Measurements from ENCODE around the gene LRP6.

The LRP6 gene

GRCh38 chr12:12107678-12108077 lies 159.2 kb downstream of the LRP6 start:
- no peak for DNase-seq

GRCh38 chr12:12099102-12099501 lies 167.7 kb downstream of the LRP6 start:
- no peak for DNase-seq

- DNase-seq, result no peak
These were observed 168.2 kb downstream of the LRP6 start for GRCh38 chr12:12098691-12099015.

GRCh38 chr12:12097891-12098690 lies 168.8 kb downstream of the LRP6 start:
- no peak for DNase-seq

GRCh38 chr12:12095021-12095420 lies 171.8 kb downstream of the LRP6 start:
- no peak for DNase-seq

GRCh38 chr12:12094481-12094880 lies 172.4 kb downstream of the LRP6 start:
- DNase-seq, result no peak

- DNase-seq, result no peak
These were observed 174.7 kb downstream of the LRP6 start for GRCh38 chr12:12091977-12092663.

- DNase-seq, result no peak
These were observed 175.8 kb downstream of the LRP6 start for GRCh38 chr12:12091071-12091470.

GRCh38 chr12:12088761-12089160 lies 178.1 kb downstream of the LRP6 start:
- no peak for DNase-seq

- DNase-seq, result no peak
These were observed 178.7 kb downstream of the LRP6 start for GRCh38 chr12:12088147-12088546.

- no peak for DNase-seq
These were observed 179.2 kb downstream of the LRP6 start for GRCh38 chr12:12087693-12088034.

- no peak for DNase-seq
These were observed 179.7 kb downstream of the LRP6 start for GRCh38 chr12:12086973-12087692.

GRCh38 chr12:12086362-12086761 lies 180.5 kb downstream of the LRP6 start:
- DNase-seq, result no peak

- no peak for DNase-seq
These were observed 183.2 kb downstream of the LRP6 start for GRCh38 chr12:12083688-12084087.

GRCh38 chr12:12081836-12082497 lies 184.9 kb downstream of the LRP6 start:
- peak; percentile 25 for DNase-seq

- no peak for DNase-seq
These were observed 187.6 kb downstream of the LRP6 start for GRCh38 chr12:12079291-12079690.

- no peak for DNase-seq
These were observed 194.6 kb downstream of the LRP6 start for GRCh38 chr12:12072064-12072760.

- DNase-seq, result peak; percentile 26
These were observed 195.9 kb downstream of the LRP6 start, which contains the start of gene BCL2L14 for GRCh38 chr12:12070674-12071656. TSS of gene BCL2L14 (plus strand) at chr12:12070939. CDS start at chr12:12079306, 8,367 bp downstream.

GRCh38 chr12:12069821-12070548 lies 196.9 kb downstream of the LRP6 start:
- no peak for DNase-seq

GRCh38 chr12:12068751-12069150 lies 198.1 kb downstream of the LRP6 start:
- DNase-seq, result no peak

All from activated CD4-positive, alpha-beta T cell treated with anti-CD3 and anti-CD28 coated beads, Interleukin-2, amount 50 U/mL, for 16 hours (primary cell).